Stomach (tissue), 4 donors: ENCODE measurements around the gene ZNF511.

Experiments
- CTCF ChIP-seq, 7 experiments: fragments of 450-650 bp in 4 of 7; fragments of 200-600 bp in 3 of 7; sonication (generic) in 3 of 7; IDR thresholded peaks; one replicate each; pipeline ENCODE4 v1.5.1; 2016 to 2019; ENCODE audit warnings: antibody characterized with exemption in 7 of 7, control low read depth in 2 of 7, mild to moderate bottlenecking in 1 of 7
- EP300 ChIP-seq: sonication (generic); formaldehyde crosslinking; IDR thresholded peaks from one replicate; pipeline ENCODE4 v1.6.1; 2017; ENCODE audit warnings: antibody characterized with exemption
- POLR2A ChIP-seq, 4 donors: fragments of 450-650 bp; IDR thresholded peaks; one replicate each; pipeline ENCODE4 v1.6.1; 2016; ENCODE audit warnings: antibody characterized with exemption in 4 of 4, control low read depth in 2 of 4, mild to moderate bottlenecking in 1 of 4, moderate library complexity in 1 of 4
- POLR2AphosphoS5 ChIP-seq, 3 donors: sonication (generic); formaldehyde crosslinking; IDR thresholded peaks; one replicate each; pipeline ENCODE4 v1.6.1; 2016; ENCODE audit warnings: antibody characterized with exemption in 3 of 3

GRCh38 chr10:133297504-133297903 lies 11.2 kb upstream of the ZNF511 start:
- TF ChIP-seq POLR2A (IDR thresholded peaks at IDR 0.05) (no peak), CTCF (IDR thresholded peaks at IDR 0.05) (no peak), POLR2AphosphoS5 (IDR thresholded peaks at IDR 0.05) (no peak), EP300 (no peak)
